HG03039 (cell line): Measurements from ENCODE around the gene OLIG2.

Source experiments
- ATAC-seq: cut with Tn5 transposase; IDR thresholded peaks from one replicate; pipeline ENCODE4 v1.9.1; 2021; ENCODE audit warnings: mild to moderate bottlenecking, moderate library complexity; ENCODE audit not compliant: unreplicated experiment

Gene OLIG2

DNA sequence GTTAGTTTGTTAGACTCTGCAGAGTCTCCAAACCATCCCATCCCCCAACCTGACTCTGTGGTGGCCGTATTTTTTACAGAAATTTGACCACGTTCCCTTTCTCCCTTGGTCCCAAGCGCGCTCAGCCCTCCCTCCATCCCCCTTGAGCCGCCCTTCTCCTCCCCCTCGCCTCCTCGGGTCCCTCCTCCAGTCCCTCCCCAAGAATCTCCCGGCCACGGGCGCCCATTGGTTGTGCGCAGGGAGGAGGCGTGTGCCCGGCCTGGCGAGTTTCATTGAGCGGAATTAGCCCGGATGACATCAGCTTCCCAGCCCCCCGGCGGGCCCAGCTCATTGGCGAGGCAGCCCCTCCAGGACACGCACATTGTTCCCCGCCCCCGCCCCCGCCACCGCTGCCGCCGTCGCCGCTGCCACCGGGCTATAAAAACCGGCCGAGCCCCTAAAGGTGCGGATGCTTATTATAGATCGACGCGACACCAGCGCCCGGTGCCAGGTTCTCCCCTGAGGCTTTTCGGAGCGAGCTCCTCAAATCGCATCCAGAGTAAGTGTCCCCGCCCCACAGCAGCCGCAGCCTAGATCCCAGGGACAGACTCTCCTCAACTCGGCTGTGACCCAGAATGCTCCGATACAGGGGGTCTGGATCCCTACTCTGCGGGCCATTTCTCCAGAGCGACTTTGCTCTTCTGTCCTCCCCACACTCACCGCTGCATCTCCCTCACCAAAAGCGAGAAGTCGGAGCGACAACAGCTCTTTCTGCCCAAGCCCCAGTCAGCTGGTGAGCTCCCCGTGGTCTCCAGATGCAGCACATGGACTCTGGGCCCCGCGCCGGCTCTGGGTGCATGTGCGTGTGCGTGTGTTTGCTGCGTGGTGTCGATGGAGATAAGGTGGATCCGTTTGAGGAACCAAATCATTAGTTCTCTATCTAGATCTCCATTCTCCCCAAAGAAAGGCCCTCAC lies at the start of gene OLIG2:
Gene OLIG2, plus strand, starts transcription at position 447 of the 954 bp plus-strand sequence. CDS start 928 bp downstream, outside the sequence.
- no peak for ATAC-seq

DNA sequence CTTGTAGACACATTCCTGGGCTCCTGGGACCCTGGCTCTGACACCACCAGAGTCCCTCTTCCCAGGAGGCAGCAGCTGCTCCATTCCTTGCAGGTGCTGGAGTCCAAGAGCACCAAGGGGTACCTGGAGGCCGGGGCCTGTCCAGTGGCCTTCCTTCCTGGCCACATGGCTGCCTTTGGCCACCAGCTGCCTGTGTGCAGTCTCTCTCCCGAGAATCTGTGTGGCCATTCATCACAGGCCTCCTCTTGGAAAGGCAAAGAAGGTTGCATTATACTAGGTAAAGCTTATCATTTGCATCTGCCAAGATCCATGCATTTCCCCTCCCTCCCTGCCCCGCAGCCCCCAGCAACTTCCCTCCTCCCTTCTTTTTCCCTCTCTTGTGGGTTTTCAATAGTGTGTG lies 48.9 kb upstream of the OLIG2 start:
- ATAC-seq: no peak

DNA sequence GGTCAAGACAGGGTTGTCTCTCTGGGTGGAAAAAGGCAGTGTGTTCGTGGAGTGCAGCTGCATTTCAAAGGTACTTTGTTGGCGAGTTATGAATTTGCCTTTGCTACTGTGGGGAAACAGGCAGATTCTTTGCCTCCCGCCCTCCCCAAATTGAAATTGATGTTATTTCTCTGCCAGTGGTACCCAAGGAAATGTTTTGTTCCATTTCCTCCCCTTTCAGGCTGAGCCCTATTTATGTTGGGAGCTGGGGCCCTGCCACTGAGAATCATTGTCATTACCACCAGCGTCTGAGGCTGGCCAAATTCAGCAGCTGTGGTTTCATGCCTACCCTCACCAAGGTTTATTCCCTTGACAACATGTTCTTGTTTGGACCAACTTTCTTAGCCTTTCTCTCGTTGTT lies 48.5 kb upstream of the OLIG2 start:
- no peak for ATAC-seq

DNA sequence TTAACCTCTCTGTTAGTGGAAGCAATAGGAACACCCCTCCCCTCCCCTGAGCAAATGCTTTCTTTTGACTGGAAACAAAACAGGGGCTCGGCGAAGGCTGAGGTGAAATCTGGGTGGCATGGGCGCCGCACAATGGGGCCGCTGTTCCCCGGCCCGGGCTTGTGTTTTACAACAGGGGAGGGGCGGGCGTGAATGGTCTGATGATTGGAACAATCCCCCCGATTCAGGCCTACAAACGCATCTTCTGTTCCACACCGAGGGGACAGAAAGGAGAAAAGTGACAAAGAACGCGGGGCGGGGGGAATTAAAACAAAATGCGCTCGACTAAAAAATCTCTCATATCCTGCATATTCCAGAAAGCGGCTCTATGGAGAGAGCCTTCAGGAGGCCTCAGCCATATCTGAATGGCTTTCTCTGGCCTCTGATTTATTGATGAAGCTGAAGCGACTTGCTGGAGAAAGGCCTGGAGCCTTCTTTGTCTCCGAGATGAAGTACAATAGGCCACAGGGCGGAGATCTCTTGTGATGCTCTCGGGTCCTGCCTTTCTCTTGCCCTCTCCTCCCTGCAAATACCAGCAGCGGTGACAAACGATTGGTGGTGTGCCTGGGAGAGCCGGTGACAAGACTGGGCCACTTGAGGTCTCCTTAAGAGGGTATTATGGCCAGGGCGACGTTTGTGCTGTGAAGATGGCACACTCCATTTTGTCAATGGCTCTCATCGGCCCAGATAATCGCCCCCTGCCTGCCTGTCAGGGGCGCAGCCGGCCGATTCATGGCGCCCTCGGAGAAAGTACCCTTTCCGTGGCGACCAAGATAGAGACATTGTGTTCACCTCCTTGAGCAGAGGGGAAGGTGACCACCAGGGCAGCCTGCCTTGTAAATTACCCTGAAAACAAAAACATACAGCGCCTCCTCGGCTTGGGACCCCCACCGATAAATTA lies 47.1 kb upstream of the OLIG2 start:
- no peak for ATAC-seq

DNA sequence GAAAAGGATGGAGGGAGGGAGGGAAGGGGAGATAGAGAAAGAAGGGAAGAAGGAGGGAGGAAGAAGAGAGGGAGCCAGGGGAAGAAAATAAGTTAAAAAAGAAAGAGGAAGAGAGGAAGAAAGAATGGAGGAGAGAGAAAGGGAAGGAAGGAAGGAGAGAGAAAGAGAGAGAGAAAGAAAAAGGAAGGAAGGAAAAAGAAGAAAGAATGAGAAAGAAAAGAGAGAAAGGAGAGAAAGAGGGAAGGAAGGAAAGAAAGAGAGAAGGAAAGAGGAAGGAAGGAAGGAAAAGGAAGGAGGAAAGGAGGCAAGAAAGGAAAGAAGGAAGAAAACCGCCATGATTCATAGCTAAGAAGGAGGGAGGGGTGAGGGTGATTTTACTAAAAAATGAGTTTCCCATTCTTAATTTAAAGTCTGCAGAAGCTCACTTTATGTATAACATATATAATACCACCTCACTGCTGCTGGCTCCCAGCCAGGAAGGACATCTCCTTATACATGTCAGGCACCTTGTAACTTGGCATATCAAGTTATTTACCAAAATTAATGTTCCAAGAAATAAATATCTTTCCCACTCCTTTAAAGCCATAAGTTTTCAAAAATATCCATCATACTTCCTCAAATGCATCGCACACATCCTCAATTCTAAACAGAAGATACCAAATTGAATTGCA lies 46.0 kb upstream of the OLIG2 start:
- no peak for ATAC-seq

DNA sequence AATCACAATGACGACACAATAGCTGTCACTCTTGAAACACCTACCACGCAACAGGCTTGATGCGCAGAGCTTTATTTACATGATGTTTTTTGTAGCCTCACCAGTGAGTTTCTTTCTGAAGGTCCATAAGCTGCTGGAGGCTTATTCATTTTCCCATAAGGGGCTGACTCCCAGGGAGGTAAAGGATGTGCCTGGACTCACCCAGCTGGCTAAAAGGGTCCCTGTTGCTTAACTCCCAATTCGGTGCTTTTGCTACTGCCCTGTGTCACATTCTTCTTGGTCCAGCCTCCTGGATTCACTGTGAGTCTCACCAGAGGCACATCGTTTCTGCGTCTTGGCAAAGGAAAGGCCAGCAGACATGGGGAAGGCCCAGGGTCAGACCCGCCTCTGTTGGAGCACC lies 44.6 kb upstream of the OLIG2 start:
- no peak for ATAC-seq

DNA sequence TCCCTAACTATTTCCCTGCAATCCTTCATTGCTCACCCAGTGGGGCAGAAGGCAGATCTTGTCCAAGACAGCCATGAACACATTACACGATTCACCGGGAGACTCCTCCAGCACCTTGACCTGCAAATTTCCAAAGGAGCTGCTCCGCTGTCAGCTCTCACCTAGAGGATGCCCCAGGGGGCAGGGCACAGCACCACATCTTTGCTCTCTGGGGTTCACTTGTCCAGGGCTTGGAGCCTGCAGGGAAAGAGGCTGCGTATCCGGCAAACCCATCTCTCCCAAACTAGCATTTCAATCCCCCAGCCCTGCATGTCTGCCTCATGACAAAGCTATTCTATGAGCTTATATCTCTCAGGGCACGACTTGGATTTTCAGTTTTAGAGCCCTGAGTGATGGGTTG lies 35.1 kb upstream of the OLIG2 start:
- no peak for ATAC-seq

DNA sequence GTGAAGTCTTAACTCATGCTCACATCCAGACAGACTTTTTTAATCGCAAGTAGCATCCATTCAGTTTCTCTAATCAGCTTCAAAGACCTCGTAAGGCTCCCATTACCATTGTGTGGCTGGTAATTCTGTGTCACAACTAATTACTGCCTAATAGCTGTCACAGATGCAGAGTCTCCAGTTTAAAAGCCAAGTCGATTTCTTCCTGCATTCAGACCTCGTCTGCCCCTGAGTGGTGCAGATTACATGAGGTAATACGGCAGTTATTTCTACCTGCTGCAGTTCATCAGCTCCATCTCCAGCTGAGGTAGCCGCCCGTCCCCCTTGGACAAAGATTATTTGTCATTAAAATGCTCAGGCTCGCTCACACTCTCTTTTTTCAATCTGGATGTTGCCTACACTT lies 34.4 kb upstream of the OLIG2 start:
- ATAC-seq: no peak

DNA sequence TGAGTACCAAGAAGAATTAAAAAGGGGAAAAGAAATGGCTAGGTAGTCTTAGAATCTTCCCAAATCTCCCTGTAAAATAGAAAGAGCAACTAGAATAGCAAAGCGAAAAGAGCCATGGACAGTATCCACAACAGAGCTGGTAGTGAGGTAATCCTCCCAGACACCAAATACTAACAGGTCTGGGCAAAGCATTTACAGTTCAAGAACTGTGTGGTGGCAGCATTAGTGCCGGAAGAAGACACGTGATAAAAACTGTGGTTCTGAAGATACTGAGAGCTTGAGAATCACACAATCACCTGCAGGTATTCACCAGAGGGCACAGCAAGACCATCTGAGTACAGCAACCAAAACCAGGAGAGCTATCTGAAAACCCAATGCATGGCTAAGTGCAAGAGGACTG lies 31.8 kb upstream of the OLIG2 start:
- no peak for ATAC-seq

DNA sequence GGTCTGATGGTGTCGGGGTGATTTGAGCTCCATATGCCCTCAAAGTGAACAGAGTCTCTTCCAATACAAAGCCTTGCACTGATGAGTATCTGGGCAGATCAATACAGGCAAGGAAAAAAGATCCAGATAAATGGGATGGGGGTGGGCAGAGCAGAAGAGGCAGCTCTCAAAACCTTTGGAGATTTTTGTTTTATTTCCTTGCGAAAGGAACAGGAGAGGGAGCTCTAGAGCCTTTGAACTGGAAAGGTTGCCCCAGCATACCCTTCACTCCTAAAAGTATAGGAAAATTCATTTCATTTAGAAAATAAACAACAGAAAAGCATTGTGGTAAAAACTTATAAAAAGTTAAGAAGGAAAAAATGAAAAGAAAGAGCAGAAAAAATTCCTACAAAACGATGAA lies 31.4 kb upstream of the OLIG2 start:
- ATAC-seq: no peak

DNA sequence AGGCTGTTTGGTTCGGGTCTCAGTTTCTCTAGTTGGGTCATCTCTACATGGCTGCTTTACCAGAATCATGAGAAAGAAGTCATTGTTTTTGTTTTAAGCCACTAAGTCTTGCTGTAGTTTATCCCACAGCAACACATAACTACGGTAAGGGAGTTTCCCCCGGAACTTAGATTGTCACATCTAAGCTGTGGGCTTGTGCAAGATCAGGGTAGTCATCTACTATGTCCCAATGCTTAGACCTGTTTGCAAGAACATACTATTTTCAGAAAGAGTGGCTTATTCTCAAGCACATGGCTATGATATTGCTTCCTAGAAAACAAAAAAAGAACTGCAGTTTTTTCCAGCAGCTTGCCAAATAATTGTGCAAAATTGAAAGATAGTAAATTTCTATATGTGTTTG lies 18.0 kb upstream of the OLIG2 start:
- no peak for ATAC-seq

DNA sequence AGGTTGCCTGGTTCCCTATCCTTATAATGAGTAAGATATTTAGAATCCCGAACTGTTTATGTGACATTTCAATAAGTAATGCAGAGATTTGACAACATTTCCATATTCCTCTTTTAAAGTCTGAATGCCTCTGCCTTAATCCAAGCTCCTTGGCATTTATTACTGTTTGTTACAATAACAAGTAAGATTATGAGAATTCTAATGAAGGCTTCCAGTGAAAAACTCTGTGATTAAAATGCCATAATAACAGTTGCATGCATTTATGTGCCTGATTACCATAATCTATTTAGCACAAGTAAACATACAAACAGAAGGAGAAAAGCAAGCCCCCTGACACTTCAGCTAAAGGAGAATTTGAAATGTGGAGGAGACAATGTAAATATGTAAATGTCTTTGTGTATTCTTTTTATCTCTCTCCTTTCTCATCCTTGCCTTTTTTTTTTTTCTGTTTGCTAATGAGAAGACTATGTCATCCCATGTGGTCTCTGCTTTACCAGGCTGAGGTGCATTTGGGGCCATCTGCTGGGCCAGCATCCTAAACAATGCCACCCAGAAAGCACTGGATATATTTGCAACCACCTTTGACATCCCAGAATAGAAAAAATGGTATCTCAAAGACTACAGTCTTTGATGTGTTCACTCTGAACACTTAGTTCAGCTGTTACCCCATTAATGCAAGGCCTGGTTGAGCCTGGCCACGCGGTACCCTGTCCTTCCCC lies 17.2 kb upstream of the OLIG2 start:
- ATAC-seq: no peak

DNA sequence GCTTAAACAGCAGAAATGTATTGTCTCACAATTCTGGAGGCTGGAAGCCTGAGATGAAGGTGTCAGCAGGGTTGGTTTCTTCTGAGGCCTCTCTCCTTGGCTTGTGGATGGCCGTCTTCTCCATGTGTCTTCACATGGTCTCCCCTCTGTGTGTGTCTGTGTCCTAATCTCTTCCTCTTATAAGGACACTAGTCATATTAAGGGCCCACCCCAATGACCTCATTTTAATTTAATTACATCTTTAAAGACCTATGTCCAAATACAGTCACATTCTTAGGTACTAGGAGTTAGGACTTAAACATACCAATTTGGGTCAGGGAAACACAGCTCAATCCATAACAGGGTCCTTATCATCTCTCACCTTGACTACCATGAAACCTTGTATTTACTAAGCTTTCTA lies 14.8 kb upstream of the OLIG2 start:
- no peak for ATAC-seq

DNA sequence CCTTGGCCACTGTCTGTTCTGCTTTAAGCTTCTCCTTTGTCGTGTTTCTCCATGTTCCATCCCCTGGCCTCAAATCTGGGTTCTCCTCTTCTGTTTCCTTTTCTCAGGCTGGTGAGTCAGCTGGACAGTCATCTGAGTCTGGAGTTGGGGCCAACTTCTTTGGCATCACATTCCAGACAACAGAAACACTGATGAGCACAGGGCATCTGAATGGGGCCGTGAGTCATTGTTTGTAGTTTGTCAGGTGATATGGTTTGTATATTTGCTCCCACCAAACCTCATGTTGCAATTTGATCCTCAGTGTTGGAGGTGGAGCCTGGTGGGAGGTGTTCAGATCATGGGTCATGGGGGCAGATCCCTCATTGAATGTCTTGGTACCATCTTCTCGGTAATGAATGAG lies 14.3 kb upstream of the OLIG2 start:
- no peak for ATAC-seq

DNA sequence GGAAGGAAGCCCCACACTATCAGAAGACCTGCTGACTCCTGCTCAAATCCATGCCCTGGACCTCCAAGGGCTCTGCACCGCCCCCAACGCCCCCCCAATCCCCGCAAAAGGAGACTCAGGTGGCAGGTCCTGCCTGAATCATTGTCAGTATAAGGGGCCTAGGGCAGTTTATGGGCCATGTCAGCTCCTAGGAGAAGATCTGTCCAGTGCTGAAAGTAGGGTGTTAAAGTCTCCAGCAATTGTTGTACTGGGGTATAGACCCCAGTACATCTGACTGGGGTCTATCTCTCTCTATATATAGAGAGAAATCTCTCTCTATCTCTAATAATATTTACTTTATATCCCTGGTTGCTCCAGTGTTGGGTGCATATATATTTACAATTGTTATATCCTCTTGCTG lies 12.1 kb upstream of the OLIG2 start:
- no peak for ATAC-seq

DNA sequence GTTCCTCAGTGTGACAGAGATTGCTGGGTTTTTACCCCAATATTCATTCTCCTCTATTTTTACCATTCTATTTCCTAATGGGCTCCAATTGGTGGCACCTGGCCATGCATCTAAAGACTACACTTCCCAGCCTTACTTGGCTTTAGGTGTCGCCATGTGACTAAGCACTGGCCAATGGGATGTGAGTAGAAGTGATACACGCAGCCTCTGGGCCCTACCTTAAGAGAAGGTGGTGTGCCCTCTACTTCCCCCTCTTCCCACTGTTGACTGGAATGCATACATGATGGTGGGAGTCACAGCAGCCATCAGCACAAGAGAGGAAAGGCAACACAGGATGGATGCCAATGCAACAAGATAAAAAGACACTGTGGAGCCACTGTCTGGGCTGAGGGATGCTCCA lies 11.4 kb upstream of the OLIG2 start:
- ATAC-seq: no peak

DNA sequence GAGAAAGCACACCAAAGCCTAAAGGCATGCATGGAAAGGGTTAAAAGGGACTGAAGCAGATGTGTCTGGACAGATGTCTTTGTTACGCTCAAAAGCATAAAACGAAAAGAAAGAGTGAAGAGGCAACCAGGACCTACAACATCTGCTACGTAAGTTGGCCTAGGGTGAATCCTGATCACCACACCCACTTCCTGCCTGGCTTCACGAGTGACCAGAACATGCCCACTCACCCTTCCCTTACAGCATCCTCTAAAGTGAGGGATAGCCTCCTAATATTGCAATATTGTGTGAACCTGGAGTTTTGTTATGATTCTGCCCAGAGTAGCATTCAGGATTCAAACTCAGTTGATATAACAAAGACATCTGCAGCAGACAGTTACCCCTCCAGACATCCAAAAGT lies 10.6 kb upstream of the OLIG2 start:
- no peak for ATAC-seq

DNA sequence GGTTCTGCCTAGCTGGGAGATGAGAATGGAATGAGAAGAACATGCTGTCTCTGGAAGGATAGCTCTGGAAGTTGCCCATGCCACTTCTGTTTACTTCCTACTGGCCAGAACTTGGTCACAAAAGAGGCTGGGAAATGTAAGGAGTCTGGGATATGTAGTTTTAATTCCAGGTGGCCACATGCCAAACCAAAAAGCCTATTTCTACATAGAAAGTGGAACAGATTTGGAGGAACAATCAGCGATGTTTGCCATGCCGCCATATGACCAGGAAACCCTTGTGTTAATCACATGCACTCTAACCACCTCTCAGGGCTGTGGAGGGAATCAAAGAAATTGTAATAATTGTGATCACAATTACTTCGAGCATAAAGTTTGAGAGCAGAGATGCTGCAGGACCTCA lies 10.0 kb upstream of the OLIG2 start:
- ATAC-seq: no peak

DNA sequence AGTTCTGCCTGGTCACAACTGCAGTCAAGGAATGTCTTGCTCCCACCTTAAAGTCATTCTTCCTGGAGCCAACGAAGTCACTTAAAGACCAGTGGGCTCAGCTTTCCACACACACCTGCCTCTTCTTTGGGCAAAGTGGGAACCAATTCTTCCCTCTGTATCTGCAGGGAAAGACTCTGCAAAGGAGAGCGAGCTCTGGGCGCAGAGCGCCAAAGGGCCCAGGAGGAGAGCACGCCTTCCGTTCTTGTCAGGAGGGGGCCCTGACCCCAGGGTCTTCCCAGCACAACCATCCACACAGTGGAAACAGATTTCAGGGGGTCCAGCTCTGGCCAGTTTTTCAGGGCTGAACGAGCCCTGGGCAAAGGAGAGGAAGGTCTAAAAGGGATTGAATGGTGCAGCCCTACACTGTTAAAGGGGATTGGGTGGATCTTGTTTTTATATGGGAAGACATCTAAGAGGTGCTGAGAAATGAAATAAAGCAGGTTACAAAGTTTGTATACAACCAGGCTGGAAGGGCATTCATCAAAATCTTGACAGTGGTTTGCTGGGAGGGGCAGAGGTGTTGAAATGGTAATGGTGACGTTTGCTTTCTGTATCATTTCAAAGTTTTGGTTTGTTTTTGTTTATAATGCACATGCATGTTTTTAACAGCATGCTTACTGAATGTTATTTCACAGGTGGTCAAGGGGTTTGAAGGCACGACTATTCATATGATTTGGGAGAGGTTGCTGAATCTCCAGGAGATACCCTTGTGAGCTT lies 6.8 kb upstream of the OLIG2 start:
- ATAC-seq: no peak

DNA sequence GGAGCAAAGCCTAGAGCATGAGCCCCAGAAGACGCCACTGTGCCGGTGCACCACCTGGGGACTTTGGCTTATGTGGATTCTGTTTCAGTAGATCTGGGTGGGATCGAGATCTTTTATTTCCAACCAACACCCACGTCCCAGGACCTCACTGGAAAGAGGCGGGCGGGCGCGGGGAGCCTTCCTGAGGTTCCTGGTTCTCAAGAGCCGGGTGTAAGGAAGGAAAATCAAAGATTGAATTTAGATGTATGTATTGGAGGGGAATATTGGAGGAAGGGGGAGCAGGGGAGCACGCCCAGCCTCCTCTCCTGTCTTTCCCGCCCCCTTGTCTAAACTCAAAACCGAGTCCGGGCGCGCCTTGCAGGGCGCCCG lies 6.2 kb upstream of the OLIG2 start:
- ATAC-seq: no peak
